DMS53 treated with DMSO at 0.1 percent for 48 hours (cell line): ENCODE data around the gene GOLGA6L7.
"Not testable (repeated sequence)": the region's sequence is repeated elsewhere in the genome, so short reads cannot be mapped to it uniquely, and the experiment has no call there.

ENCODE experiments used
- DNase-seq: peaks from one replicate; lab custom pipeline; 2025; ENCODE audit not compliant: unreplicated experiment; lab: John Stamatoyannopoulos, UW

The GOLGA6L7 gene

GRCh38 chr15:28848521-28848920, at the start of gene GOLGA6L7:
Gene GOLGA6L7, minus strand, starts transcription at chr15:28848644. Its CDS starts 95 bp downstream, at chr15:28848549.
- not testable (repeated sequence) for DNase-seq

- DNase-seq = no peak
Observed at GRCh38 chr15:28897861-28898585, 49.6 kb upstream of the GOLGA6L7 start.

- no peak for DNase-seq
Observed at GRCh38 chr15:28896951-28897350, 48.5 kb upstream of the GOLGA6L7 start.

- no peak for DNase-seq
Observed at GRCh38 chr15:28895566-28895965, 47.1 kb upstream of the GOLGA6L7 start.

GRCh38 chr15:28895146-28895545, 46.7 kb upstream of the GOLGA6L7 start:
- DNase-seq = no peak

- no peak for DNase-seq
Observed at GRCh38 chr15:28894631-28895030, 46.2 kb upstream of the GOLGA6L7 start.

- DNase-seq = no peak
Observed at GRCh38 chr15:28892789-28893610, 44.6 kb upstream of the GOLGA6L7 start.

GRCh38 chr15:28891588-28891987, 43.1 kb upstream of the GOLGA6L7 start:
- no peak for DNase-seq

- DNase-seq = no peak
Observed at GRCh38 chr15:28890711-28891495, 42.5 kb upstream of the GOLGA6L7 start.

- not testable (repeated sequence) for DNase-seq
Observed at GRCh38 chr15:28890291-28890690, 41.8 kb upstream of the GOLGA6L7 start.

GRCh38 chr15:28889871-28890270, 41.4 kb upstream of the GOLGA6L7 start:
- DNase-seq = not testable (repeated sequence)

- no peak for DNase-seq
Observed at GRCh38 chr15:28889346-28889745, 40.9 kb upstream of the GOLGA6L7 start.

GRCh38 chr15:28888900-28889299, 40.5 kb upstream of the GOLGA6L7 start:
- DNase-seq = no peak

GRCh38 chr15:28888302-28888894, 40.0 kb upstream of the GOLGA6L7 start:
- DNase-seq = no peak

GRCh38 chr15:28887339-28888174, 39.1 kb upstream of the GOLGA6L7 start:
- DNase-seq = no peak

- DNase-seq = no peak
Observed at GRCh38 chr15:28886431-28887338, 38.2 kb upstream of the GOLGA6L7 start.

GRCh38 chr15:28885630-28886430, 37.4 kb upstream of the GOLGA6L7 start, which contains the start of gene APBA2:
Gene APBA2, plus strand, starts transcription at chr15:28885974. Its CDS starts 167,911 bp downstream, at chr15:29053885.
- no peak for DNase-seq

- DNase-seq = no peak
Observed at GRCh38 chr15:28885128-28885629, 36.7 kb upstream of the GOLGA6L7 start.
